GM12891 (cell line): ENCODE measurements around the gene ANKRD29.
"Not testable (repeated sequence)": the region's sequence is repeated elsewhere in the genome, so short reads cannot be mapped to it uniquely, and the experiment has no call there.

Experiments used
- POLR2A ChIP-seq: IDR thresholded peaks from 2 replicates; pipeline ENCODE4 v1.6.1; 2011; ENCODE audit warnings: low read depth, low read length, control low read depth
- POLR2AphosphoS5 ChIP-seq: IDR thresholded peaks from 2 replicates; pipeline ENCODE4 v1.6.1; 2011; ENCODE audit warnings: low read depth, low read length, control low read depth
- TAF1 ChIP-seq: IDR thresholded peaks from 2 replicates; pipeline ENCODE4 v1.6.1; 2011; ENCODE audit warnings: low read depth, low read length, control low read depth

DNA sequence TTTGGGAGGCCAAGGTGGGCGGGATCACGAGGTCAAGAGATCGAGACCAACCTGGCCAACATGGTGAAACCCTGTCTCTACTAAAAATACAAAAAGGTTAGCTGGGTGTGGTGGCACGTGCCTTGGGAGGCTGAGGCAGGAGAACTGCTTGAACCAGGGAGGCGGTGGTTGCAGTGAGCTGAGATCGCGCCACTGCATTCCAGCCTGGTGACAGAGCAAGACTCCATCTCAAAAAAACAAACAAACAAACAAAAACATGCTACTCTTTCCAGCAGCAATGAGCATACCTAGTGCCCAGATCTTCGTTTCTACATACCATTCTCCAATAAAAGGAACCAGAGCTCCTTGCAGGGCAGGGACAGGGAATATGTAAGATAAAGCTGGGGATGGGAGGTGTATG lies 105.2 kb downstream of the ANKRD29 start:
- not testable (repeated sequence) for TF ChIP-seq POLR2A, TAF1, POLR2AphosphoS5
